Muscle of back (tissue), 11 donors: ENCODE data around the gene AK5. TPM values are rescaled to one million over a fixed set of nuclear protein-coding genes. Genes with fewer than 3 reads are reported as not detected.

ENCODE experiments used
- DNase-seq, 3 donors: peaks; one replicate each; pipeline versions ENCODE4 v3.0.0 to v3.0.0-alpha.2; 2013
- polyA plus RNA-seq, 10 donors: library from polyadenylated mRNA; unstranded; fragments of 120-200 nt; gene quantifications; one replicate each; pipeline ENCODE4 v1.2.1, GENCODE V29; 2013; ENCODE audit not compliant: insufficient read length in 10 of 10

Gene AK5
- polyA plus RNA-seq, 10 donors: 5.4 to 10.9 (median 8.9) TPM

GRCh38 chr1:77540501-77541161 is 258.8 kb downstream of the AK5 start:
- DNase-seq: peak in 1 of 3 donors; percentile 77

GRCh38 chr1:77541162-77541545 is 259.3 kb downstream of the AK5 start:
- DNase-seq: no peak

GRCh38 chr1:77542813-77543420 is 261.1 kb downstream of the AK5 start:
- DNase-seq: no peak

- DNase-seq: no peak
Observed at GRCh38 chr1:77543822-77544448, 262.1 kb downstream of the AK5 start.

- DNase-seq: no peak
Observed at GRCh38 chr1:77544845-77545244, 263.0 kb downstream of the AK5 start.

- peak in 1 of 3 donors; percentile 90 for DNase-seq
Observed at GRCh38 chr1:77545970-77546369, 264.2 kb downstream of the AK5 start.

- DNase-seq: no peak
Observed at GRCh38 chr1:77546890-77547289, 265.1 kb downstream of the AK5 start.

- DNase-seq: peak in 1 of 3 donors; percentile 6
Observed at GRCh38 chr1:77548285-77548684, 266.5 kb downstream of the AK5 start.

GRCh38 chr1:77550135-77550534 is 268.3 kb downstream of the AK5 start:
- DNase-seq: no peak

GRCh38 chr1:77552626-77553025 is 270.8 kb downstream of the AK5 start:
- no peak for DNase-seq

- no peak for DNase-seq
Observed at GRCh38 chr1:77553568-77554291, 271.9 kb downstream of the AK5 start.

GRCh38 chr1:77556045-77556444 is 274.2 kb downstream of the AK5 start:
- DNase-seq: no peak

GRCh38 chr1:77557053-77557452 is 275.2 kb downstream of the AK5 start:
- no peak for DNase-seq

GRCh38 chr1:77558591-77559164 is 276.9 kb downstream of the AK5 start:
- DNase-seq: no peak

GRCh38 chr1:77560741-77561140 is 278.9 kb downstream of the AK5 start:
- DNase-seq: no peak

GRCh38 chr1:77562596-77563150 is 280.9 kb downstream of the AK5 start:
- no peak for DNase-seq

GRCh38 chr1:77565321-77565720 is 283.5 kb downstream of the AK5 start:
- DNase-seq: no peak

- no peak for DNase-seq
Observed at GRCh38 chr1:77571642-77572041, 289.8 kb downstream of the AK5 start.

- DNase-seq: no peak
Observed at GRCh38 chr1:77579547-77579946, 297.7 kb downstream of the AK5 start.

GRCh38 chr1:77582905-77583304 is 301.1 kb downstream of the AK5 start:
- no peak for DNase-seq

GRCh38 chr1:77583483-77583882 is 301.7 kb downstream of the AK5 start:
- DNase-seq: no peak

GRCh38 chr1:77584884-77585283 is 303.1 kb downstream of the AK5 start:
- no peak for DNase-seq
